GM20000 (cell line): ENCODE results near the gene ARF3.

ENCODE experiments used
- DNase-seq: peaks from one replicate; pipeline ENCODE4 v3.0.0; 2012; ENCODE audit warnings: low spot score
- CTCF ChIP-seq: IDR thresholded peaks from 2 replicates; pipeline ENCODE4 v1.5.1; 2012; ENCODE audit warnings: mild to moderate bottlenecking, control low read depth; ENCODE audit errors: extremely low read depth, missing control alignments

ARF3 gene

DNA sequence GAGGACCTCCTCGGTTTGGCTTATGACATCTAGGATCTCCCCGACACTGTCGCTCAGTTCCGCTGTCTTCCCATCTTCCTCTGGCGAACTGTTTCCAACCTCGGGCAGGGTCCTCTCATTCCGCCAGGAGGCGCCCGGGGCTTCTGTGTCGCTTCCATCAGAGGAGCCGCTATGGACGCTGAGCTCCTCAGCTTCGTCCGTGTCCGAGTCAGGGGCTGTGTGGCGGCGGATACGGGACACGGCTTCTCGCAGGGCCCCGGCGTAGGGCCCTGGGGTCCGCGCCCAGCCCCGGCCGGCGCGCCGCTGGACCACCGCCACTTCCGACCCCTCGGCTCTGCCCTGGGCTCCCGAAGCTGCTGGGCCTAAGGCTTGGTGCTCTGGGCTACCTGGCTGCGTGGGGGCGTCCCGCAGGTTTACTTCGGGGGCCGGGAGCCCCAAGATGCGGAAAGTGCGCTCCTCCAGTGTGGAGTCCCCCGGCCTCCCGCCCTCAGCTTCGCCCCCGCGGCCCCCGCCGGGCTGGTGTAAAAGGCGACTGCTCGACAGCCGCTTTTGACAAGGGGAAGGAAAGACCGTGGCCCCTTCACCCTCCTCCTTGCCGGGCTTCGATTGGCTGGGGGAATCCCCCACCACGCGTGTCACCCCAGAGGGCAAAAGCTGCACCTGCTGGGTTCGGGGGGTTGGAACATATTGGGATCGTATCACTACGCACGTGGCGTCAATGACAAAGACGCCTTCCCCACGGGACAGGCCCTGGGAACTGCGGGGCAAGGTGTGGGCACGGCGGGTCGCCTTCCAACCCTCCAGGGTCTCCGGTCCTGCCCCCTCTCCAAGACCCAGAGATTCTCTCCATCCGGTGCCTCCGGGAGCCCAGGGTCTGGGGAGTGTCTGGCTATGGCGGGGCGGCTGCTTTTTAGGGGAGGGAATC, 39.8 kb upstream of the ARF3 start:
- peak; percentile 88 for DNase-seq
- TF ChIP-seq CTCF, result peak; percentile 70

DNA sequence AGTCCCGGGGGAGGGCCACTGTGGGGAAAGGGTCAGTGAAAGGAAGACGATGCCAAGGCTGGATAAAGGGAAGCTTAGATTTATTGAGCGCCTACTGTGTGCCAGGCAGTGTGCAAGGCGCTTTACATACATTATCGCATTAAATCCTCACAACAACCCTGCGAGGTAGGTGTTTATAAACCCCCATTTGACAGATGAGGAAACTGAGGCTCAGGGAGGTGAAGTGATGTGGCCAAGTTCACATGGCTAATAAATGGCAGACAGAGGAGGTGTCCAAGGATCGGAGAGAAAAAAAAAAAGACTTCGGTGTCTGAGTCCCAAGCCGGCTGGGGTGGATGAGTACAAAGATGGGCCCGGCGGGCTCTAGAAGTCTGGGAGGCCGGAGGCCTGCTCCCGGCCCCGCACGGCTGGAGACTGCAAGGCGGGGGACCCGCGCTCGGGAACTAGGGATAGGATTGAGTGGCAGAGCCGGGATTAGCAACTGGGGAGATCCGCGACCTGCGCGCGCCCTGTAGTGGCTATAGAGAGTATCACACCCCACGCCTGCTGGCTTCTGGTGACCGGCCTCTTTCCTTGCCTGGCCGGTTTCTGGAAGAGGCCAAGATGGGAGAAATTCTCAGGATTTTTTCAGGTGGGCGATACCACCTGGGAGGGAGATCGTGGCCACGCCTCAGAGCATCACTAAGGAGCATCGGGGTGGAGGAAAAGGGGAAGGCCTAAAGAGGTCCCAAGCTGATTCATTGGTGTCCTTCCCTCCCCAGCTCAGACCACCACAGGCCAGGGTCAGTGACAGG, 38.0 kb upstream of the ARF3 start:
- DNase-seq, result peak; percentile 89
- TF ChIP-seq CTCF, result peak; percentile 69

DNA sequence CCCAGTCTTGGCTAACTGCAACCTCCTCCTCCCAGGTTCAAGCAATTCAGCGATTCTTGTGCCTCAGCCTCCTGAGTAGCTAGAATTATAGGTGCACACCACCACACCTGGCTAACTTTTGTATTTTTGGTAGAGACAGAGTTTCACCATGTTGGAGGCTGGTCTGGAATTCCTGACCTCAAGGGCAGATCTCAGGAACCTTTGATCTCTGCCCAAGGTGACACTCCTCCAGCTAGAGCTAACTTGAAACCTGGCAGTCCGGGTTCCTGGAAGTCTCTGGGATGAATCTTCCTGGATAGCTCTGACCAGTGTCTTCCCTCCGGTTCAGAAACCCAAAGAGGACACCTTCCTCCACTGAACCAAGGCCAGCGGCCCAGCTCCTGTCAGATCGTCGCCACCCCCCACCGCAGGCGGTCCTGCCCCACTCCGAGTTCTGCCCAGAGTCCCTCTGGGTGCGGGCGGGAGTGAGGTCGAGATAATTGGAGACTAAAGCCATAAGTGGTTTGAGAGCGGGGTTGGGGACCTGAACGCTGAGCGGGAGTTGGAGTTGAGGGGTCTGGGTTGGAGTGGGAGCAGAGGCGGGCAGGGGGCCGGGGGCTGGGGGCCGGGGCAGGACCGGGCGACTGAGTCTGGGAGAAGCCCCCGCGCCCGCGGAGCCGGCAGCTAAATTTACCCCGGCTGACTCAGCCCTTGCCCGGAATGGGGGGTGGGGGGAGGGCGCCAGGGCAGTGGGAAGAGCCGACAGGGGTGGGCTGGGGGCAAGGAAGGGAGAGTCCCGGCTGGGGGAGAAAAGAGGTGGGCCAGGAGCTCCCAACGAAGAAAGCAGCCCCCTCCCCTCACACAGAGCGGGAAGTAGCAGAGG, 37.2 kb upstream of the ARF3 start:
- no peak for TF ChIP-seq CTCF
- peak; percentile 19 for DNase-seq

DNA sequence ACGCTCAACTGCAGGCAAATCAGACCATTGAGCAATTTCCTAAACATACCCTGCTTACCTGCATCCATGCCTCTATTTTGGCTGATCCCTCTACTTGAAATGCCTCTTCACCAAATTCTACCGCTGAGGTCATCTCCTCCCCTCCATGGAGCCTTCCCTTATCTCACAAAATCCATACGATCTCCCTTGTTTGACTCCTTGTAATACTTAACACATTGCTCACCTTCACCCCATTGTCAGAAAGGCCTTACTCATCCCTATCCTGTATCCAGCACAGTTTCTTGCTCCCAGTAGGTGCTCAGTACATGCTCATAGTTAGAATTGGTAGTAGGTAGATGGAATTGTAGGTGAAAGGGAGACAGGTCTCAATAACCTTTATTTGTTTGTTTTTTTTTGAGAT, 36.5 kb upstream of the ARF3 start:
- DNase-seq, result peak; percentile 6
- no peak for TF ChIP-seq CTCF

- TF ChIP-seq CTCF, result no peak
- peak; percentile 30 for DNase-seq
Observed at GRCh38 chr12:48991247-48992050, 34.2 kb upstream of the ARF3 start.

GRCh38 chr12:48990552-48990951, 33.3 kb upstream of the ARF3 start:
- TF ChIP-seq CTCF, result no peak
- peak; percentile 5 for DNase-seq
